Hepatocyte (in vitro differentiated cells): ENCODE measurements around the gene CTNND2.

Source experiments
- CTCF ChIP-seq: fragments of 200-600 bp; sonication (generic); IDR thresholded peaks from 2 replicates; pipeline ENCODE4 v1.5.1; 2016; ENCODE audit warnings: antibody characterized with exemption, mild to moderate bottlenecking; ENCODE audit not compliant: poor library complexity
- EZH2phosphoT487 ChIP-seq: fragments of 200-600 bp; sonication (generic); IDR thresholded peaks from one replicate; pipeline ENCODE4 v1.6.1; 2018; ENCODE audit warnings: antibody characterized with exemption, mild to moderate bottlenecking, low read depth, moderate library complexity; ENCODE audit not compliant: unreplicated experiment, severe bottlenecking

GRCh38 chr5:11197726-11198125, 706.5 kb downstream of the CTNND2 start:
- TF ChIP-seq CTCF (no peak), EZH2phosphoT487 (no peak)
